ENCODE results near the gene DIPK1B.

Gene DIPK1B

GRCh38 chr9:136739509-136739908, 27.1 kb downstream of the DIPK1B start:
- DNase-seq, result no peak

- DNase-seq, result no peak
These were observed 27.7 kb downstream of the DIPK1B start for GRCh38 chr9:136740069-136740468.

- no peak for DNase-seq
These were observed 28.1 kb downstream of the DIPK1B start for GRCh38 chr9:136740491-136740890.

- DNase-seq, result no peak
These were observed 28.9 kb downstream of the DIPK1B start for GRCh38 chr9:136740971-136741882.

DNA sequence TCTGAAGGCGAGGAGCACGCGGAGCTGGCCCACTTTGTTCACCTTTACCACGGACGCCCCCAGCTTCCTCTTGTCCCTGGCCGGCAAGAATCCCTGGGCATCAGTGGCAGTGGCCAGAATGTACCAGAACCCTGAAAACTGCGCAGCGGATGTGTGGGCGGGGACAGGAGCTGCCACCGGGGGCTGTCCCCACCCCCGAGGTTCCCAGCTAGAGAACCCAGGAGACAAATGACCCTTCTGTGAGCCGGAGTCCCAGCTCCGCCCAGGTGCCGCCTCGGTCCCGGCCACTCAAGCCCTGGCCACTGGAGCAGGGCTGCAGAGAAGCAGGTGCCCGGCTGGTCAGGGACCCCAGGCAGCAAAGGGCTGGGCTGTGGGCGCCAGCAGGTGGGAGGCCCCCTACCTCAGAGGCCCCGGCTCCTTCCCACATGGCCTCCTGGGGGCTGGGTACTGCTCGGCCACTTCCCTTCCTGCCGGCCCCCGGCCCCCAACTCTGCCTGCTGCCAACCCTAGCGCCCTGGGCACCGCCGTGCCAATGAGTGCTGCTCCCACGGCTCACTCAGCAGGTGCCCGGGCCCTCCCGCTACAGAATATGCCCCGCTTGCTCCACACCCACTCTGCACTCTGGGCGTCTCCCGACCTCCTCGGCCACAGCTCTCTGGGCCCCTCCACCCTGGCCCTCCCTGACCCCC, 29.7 kb downstream of the DIPK1B start:
- no peak for DNase-seq

GRCh38 chr9:136742591-136743391, 30.4 kb downstream of the DIPK1B start, which contains the start of gene LCN10:
LCN10 (minus strand) TSS chr9:136742940; CDS start chr9:136742903, 37 bp downstream.
- no peak for DNase-seq

DNA sequence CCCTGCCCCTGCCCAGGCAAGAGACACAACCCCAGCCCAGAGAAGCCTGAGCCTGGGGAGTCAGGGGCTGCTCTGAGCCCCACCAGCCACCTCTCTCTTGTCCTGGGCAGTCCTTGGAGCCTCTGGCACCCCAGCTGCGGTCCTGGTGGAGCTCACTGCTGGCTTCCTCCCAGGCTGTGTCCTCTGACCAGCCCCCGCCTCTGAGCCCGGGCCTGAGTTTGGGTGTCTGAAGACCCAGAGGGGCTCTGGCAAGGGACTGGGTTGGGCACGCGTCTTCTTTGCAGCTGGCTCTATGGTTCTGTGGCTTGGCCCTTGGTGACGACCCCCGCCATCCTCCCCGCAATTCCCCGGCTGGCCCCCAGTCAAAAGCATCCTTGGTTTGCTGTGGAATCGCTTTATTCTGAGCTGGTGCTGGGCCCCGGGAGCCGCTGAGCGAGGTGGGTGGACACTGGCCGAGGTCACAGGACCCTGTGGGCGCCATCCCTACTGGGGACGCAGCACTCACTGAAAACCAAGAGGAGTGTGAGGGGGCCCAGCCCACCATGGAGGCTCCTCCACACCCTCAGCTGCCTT, 31.4 kb downstream of the DIPK1B start:
- DNase-seq, result no peak

DNA sequence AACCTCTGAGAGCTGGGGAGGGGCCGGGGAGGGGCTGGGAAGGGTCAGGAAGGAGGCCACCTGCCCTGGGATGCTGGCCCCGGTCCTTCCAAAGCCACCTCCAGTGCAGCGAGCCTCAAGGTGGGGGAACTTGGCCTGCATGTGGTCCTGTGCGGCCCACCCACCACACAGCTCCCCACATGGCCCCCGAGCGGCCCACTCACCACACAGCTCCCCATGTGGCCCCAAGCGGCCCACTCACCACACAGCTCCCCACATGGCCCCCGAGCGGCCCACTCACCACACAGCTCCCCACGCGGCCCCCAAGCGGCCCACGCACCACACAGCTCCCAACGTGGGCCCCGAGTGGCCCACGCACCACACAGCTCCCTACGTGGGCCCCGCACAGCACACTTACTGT, 32.4 kb downstream of the DIPK1B start:
- no peak for DNase-seq

GRCh38 chr9:136745389-136746154, 33.2 kb downstream of the DIPK1B start:
- no peak for DNase-seq

DNA sequence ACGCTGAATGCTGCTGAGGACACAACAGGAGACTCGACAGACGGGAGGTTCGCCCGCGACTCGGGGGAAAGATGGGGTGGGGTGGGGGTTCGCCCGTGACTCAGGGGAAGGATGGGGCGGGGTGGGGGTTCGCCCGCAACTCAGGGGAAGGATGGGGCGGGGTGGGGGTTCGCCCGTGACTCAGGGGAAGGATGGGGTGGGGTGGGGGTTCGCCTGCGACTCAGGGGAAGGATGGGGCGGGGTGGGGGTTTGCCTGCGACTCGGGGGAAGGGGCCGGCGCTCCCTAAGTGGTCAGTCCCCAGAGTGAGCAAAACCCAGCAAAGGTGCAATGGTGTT, 33.8 kb downstream of the DIPK1B start:
- DNase-seq, result no peak

- DNase-seq, result no peak
These were observed 34.2 kb downstream of the DIPK1B start for GRCh38 chr9:136746621-136747020.

GRCh38 chr9:136747161-136748060, 35.0 kb downstream of the DIPK1B start:
- no peak for DNase-seq

DNA sequence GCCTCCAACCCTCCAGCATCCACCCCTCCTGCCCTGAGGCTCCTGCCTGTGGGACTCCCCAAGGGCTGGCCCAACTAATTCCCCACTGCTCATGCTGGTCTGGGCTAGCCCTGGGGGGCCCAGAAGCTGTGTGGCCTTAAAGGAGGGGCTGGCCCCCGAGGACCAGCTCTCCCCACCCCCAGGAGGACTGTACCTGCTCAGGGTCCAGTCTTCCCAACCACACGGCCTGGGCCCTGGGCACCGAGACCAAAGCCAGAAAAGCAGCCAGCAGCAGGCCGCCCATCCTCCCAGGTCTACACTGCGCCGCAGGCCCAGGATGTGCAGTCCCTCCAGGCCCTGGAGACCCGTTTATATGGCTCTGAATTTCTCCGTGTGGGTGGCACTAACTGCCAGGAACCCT, 35.8 kb downstream of the DIPK1B start, which contains the start of gene LCN6:
Gene LCN6, minus strand, starts transcription at position 325 of the 400 bp plus-strand sequence. Its CDS starts 42 bp downstream, at position 283.
- no peak for DNase-seq

GRCh38 chr9:136748666-136749611, 36.6 kb downstream of the DIPK1B start:
- DNase-seq, result no peak

DNA sequence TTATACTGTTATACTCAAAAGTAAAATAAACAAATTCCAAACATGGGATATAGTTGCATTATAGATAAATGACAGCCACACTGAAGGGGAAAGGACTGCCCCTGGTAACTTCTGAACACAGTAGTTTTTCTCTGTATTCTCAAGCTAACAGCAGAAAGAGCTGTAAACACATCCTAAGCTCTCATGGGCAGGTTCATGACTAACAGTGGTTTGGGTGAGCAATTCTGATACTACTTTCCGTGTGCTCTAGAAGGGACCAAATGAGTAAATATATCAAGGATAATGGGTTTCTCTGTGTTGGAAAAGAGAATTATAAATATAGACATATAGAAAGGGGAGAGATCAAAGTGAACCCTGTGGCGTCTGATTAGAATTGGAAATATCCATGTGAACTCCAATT, 38.2 kb downstream of the DIPK1B start:
- DNase-seq, result no peak

GRCh38 chr9:136751244-136751643, 38.9 kb downstream of the DIPK1B start:
- DNase-seq, result no peak

DNA sequence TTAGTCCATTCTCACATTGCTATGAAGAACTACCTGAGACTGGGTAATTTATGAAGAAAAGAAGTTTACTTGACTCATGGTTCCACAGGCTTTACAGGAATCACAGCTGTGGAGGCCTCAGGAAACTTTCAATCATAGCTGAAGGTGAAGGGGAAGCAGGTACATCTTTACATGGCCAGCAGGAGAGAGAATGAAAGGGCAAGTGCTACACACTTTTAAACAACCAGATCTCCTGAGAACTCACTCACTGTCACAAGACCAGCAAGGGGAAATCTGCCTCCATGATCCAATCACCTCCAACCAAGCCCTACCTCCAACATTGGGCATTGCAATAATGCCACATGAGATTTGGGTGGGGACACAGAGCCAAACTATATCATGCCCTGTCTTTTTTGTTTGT, 39.4 kb downstream of the DIPK1B start:
- no peak for DNase-seq

DNA sequence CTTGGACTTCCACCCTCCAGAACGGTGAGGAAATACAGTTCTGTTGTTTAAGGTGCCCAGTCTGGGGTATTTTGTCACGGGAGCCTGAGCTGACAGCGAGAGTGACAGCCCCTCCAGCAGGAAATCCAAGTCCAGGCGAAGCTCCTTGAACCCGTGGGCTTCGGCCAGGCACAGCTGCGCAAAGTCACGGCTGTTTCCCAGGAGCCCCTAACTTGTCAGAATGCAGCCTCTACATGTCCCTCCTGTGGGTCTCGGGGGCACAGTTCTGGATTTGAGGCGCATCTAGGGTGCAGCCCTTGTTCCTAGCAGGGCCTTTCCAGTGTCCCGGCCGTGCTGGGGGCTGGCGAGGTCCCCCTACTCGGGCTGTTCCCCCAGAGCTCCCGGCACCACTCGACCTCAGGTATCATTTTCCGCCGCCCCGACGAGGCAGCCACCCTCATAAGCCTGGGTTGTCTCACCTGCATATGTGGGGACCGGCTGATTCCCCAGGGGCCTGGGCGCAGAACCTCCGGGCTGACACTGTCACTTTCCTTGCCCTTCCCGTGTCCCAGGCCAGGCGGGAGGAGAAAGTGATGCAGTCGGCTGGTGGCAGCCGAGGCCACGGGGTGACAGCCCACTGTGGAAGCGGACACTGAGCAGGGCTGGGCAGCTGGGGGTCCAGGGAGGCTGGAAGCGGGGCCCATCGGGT, 41.1 kb downstream of the DIPK1B start:
- no peak for DNase-seq

- DNase-seq, result no peak
These were observed 41.7 kb downstream of the DIPK1B start for GRCh38 chr9:136754059-136754572.
